ENCODE measurements around the gene DNASE1.

The DNASE1 gene

GRCh38 chr16:3701531-3701930 lies 47.0 kb downstream of the DNASE1 start:
- DNase-seq: no peak

DNA sequence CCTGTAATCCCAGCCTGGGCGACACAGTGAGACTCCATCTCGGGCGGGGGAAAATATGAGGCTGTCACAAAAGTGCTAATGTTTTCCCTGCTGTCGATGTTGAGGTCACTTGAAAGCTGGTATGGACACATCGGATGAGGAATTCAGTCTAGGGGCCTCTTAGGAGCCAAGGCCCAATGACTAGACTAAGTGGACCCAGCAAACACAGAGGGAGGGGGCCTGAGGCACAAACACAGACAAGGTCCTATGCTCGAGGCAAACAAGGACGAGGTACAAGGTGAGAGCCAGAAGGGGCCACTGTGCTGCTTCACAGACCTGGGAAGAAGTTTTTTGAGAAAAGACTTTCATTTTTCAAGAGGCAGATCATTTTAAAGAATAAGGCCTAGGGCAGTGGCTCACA lies 47.6 kb downstream of the DNASE1 start:
- DNase-seq: no peak

- no peak for DNase-seq
Measured at GRCh38 chr16:3706253-3707012, 51.9 kb downstream of the DNASE1 start.
